Measurements from ENCODE around the gene DNAJC22.
"Not testable (repeated sequence)": the region's sequence is repeated elsewhere in the genome, so short reads cannot be mapped to it uniquely, and the experiment has no call there.

DNAJC22 gene

DNA sequence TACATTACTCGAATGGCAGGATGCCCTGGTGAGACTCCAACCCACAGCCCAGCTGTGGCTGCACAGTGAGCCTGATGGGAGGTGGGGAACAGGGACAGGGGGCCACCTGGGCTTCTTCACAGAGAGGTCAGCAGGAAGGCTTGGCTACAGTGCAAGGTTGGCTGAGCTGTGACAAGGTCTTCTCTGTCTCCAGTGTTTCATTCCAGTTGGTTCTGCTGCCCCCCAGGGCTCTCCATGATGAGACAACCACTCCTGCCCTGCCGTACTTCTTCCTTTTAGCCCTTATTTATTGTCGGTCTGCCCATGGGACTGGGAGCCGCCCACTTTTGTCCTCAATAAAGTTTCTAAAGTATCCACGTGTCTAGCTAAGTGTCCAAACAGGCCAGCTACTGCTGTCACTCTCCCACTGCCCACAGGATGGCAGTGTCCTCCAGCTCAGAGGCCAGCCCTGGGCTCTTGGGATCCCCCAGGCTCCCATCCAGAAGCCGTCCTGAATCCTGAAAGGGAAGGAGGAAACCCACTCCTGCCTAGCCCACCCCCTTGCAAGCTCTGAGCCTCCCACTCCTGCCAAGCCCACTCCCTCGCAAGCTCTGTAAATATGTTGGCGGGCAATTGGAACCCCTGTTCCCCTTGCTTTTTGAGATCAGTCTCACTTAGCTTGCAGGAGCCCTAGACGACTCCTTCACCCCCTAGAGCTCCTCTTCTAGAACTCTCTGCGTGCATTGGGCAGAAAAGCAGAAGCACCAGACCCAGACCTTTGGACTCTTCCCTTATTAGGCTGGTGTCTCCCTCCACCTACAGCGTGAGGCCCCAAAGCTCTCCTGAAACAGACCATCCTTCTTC is 15.1 kb upstream of the DNAJC22 start:
- no peak for DNase-seq

GRCh38 chr12:49332441-49332861 is 14.2 kb upstream of the DNAJC22 start:
- no peak for DNase-seq

DNA sequence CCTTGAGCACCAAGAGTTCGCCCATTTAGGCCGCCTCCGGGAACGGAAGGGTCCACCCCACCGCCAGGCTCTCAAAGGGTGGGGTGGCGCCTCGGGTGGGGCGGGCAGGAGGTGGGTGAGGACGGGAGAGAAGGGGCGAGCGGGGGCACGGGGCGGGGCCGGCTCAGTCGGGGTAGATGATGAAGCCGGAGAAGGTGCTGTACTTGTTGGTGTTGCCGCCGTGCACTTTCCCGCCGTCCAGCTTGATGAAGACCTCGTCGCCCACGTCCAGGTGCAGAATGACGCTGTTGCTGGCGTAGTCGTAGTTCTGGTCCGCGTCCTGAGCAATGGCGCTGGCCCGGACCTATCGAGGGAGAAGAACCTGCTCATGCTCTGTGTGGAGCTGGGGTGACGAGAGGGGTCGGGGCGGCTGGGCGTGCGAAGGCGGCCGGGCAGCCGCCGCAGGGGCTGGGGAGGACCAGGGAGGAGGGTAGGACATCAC is 13.8 kb upstream of the DNAJC22 start:
- no peak for DNase-seq

GRCh38 chr12:49333778-49334177 is 12.9 kb upstream of the DNAJC22 start:
- DNase-seq, result not testable (repeated sequence)

- no peak for DNase-seq
These were observed 12.5 kb upstream of the DNAJC22 start for GRCh38 chr12:49334226-49334625.

DNA sequence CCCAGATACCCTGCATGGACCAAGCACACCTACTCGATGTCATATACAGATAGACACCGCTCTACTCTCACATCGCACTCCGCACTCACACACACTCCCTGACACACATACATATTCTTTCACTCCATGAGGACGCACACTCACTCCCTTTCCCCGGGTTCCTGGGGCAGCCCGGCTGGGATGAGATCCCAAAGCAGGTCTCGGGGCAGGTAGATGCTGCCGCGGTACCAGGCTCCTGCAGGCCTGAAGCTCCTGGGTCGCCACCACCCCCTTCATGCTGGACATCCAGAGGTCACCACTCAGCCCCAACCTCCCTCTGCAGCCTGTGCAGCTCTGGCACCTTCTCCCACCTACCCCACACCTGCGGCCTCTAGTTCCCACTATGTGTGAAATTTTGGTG is 12.0 kb upstream of the DNAJC22 start:
- DNase-seq, result no peak

DNA sequence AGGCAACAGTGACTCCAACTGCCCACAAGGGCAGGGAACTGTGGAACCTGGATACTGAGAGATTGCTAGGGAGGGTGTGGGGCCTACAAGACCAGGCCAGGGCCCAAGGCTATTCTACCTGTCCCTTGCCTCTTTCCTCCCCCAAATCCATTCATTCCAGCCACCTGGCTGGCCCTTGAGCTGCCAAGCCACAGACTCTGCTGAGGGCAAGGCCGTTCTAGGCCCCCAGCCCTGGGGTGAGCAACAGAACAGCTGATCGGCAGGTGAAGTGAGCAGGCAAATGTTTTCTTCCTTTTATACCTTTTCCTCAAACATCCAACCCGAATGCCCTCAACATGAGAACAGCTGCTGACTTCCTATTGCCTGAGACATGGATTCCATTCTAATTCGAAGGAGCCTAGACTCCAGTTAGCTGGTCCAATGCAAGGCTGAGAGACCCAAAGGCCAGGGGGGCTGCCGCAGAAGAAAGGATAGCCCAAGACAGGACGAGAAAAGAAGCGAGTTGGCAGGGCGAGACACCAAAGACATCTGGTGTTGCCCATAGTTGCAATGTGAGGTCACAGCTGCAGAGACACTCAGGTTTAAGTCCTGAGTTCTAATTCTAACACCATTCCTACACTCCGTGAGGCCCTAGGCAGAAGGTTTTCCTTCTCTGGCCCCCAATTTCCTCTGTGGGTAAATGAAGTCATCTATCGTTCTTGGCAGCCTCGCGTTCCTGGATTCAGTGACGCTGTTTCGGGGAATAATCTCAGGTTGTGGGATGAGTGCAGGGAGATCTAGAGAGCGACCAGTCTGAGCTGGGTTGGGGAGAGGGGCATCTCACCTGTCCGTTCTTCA is 11.4 kb upstream of the DNAJC22 start:
- DNase-seq, result no peak

DNA sequence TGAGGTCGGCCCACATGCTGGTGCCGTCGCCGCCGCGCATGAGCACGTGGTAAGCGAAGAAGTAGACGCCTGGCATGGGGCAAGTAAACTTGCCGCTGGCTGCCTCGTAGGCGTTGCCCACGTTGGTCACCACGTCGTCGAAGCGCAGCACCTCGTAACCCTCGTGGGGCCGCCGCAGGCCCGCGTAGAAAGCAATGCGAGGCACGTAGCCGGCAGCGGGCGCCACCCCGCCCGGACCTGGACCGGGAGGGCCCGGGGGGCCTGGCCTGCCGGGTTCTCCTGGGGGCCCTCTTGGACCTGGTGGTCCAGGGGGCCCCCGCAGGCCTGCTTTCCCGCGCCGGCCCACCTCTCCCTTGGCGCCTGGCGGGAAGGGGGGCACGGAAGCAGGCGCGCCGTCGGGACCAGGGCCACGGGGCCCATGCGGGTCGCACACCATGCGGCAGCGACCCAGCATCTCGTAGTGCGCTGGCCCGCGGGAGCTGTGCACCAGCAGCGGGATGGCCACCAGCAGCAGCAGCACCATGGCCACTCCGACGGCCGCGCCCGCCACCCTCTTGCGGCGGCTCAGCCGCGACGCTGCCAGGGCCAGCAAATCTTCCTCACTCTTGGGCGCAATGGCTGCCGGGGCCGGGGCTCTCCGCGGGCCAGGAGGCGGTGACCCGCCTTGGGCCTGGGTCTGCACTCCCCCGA is 10.6 kb upstream of the DNAJC22 start:
- DNase-seq, result no peak

GRCh38 chr12:49336645-49337584 is 9.8 kb upstream of the DNAJC22 start, which contains the start of gene C1QL4:
Gene C1QL4, minus strand, starts transcription at chr12:49337188. Its CDS starts 711 bp downstream, at chr12:49336477.
- DNase-seq, result peak; percentile 82 to 91

DNA sequence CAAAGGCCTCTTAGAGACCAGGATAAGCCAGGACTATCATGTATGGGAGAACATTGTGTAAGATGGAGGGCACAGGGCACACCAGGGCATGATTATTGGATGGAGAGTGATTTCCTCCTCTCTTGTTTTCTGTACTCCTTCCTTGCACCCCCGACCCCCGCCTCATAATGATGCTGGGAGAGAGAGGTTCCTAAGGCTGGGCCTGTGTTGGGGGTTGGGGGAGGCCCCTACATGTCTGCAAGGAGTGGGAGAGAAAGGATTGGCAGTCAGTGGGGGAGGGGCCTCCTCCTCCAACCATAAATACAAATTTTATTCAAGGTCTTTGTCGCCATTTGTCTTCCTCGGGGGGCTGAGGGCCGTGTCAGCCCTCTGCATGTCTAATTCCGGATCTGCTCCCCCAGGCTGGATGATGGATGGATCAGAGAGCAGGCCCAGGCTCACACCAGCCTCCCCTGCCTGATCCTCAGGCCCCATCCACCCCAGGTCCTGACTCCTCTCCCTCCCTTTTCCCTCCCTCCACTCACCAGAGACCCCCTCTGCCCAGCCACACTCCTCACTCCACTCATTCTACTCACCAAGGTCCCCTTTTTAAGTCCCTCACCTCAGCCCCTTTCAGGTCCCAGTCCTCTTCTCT is 7.7 kb upstream of the DNAJC22 start:
- no peak for DNase-seq

DNA sequence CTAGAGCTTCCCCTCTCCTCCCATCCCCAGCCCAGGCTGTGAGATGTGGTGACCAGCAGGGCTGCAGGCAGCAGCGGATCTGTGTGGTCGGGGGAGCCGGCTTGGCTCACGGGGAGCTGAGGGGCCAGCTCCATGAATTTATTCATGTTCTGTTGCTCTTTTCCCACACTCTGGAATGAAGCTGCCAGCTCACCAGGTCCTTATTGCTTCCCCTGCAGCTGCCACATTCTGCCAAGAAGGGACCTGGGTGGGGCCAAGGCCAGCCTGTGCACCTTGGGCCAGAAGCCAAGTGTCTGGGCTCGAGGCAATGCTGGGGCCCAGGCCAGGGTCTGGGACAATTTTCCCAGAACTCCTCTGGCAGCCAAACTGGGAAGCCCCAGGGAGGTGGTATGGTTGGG is 7.2 kb upstream of the DNAJC22 start:
- DNase-seq, result no peak

DNA sequence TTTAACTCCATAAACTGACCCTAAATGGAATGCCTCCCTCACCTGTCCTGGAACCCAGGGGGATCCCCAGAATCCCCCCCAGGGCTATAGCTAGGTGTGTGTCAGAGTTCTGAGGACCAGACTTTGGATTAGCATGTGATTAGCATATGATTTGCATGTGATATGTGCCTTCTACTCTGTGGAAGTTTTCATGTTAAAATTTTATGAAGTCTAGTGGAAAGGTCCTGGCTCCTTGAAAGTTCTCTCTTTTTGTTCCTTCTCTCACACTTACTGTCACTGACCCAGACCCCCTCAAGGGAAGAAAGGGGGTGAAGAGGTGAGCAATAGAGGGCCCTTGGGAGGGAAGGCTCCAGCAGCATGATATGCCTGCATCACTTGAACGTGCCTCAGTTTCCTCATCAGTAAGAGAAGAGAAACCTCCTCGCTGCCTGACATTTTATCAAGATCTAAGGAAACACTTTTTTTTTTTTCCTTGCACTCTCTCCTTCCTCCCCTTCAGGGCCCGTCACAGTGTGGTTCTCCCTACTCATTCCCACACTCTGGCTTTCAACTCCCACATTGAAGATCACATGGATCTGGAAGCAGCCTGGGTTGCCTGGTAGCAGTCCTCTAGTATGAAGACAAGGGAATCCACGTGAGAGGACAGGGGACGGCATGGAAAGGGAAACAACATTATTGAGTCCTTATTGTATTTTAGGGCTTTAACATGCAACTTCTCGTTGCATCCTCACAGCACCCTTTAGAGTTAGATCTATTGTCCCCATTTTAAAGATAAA is 6.4 kb upstream of the DNAJC22 start:
- DNase-seq, result no peak

GRCh38 chr12:49340971-49341776 is 5.5 kb upstream of the DNAJC22 start:
- no peak for DNase-seq

- no peak for DNase-seq
These were observed 5.0 kb upstream of the DNAJC22 start for GRCh38 chr12:49341777-49342065.

- peak; percentile 79 to 82 for DNase-seq
These were observed 4.4 kb upstream of the DNAJC22 start for GRCh38 chr12:49342066-49342913.

DNA sequence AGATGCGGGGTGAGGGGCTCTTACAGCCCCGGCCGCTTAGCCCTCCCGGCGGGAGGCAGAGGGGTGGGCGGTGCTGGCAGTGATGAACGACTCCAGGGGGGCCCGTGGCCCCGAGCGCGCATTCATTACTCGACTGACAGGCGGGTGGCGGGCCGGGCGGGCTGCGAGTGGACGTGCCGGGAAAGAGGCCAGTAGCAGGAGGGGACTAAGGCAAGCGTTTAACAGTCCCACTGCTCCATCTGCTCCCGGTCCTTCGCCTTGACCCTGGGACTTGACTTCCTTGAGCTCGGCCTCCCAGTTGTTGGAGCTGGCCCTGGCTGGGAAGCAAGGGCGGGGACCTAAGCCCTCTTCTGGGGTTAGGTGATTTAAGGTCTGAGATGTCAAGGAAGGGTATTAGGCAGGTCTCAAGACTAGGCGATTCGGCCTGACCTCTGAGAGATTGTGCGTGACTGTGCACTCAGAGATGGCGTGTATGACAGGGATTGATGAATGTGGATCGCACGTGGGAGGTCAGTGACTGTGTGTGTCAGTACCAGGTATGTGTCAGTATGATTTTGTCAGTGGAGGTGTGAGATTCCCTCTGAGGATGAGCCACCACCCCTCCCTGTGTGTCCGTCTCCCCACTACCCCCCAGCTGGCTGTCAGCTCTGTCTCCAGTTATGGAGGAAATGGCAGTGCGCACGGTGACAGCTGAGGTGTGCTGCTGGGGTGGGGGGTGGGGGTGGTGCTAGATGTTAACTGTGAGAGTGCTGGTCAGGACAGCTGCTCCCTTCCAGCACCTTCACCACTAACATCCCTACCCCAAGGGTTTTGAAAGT is 3.6 kb upstream of the DNAJC22 start:
- peak in 1 of 2 donors; percentile 29 for DNase-seq

GRCh38 chr12:49344486-49345050 is 2.1 kb upstream of the DNAJC22 start:
- DNase-seq, result no peak

All from CD4-positive, alpha-beta T cell treated with Interferon alpha-2 for 1 hour (primary cell).